Measurements from ENCODE around the gene RPS6KA3.

Gene RPS6KA3

DNA sequence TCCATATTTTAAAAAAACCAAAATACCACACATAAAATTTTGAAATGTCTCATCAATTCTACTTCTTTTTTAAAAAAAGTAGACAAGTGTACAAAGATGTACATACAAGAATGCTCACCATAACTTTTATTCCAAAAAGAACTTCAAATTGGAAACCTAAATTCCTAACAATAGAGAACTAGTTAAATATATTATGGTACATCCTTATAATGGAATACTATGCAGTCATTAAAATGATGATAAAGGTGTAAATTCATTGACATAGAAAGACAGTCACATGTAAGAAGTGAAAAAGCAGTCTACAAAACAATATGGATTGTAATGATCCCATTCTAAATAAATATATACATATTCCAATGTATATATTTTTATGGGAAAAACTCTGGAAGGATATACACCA is 31.0 kb downstream of the RPS6KA3 start:
- H3K4me3 ChIP-seq (ENCODE audit: low read depth, low read length), result no peak overlapping the region
- DNase-seq (ENCODE audit: low read depth), result no peak
- TF ChIP-seq, protein P1, sequence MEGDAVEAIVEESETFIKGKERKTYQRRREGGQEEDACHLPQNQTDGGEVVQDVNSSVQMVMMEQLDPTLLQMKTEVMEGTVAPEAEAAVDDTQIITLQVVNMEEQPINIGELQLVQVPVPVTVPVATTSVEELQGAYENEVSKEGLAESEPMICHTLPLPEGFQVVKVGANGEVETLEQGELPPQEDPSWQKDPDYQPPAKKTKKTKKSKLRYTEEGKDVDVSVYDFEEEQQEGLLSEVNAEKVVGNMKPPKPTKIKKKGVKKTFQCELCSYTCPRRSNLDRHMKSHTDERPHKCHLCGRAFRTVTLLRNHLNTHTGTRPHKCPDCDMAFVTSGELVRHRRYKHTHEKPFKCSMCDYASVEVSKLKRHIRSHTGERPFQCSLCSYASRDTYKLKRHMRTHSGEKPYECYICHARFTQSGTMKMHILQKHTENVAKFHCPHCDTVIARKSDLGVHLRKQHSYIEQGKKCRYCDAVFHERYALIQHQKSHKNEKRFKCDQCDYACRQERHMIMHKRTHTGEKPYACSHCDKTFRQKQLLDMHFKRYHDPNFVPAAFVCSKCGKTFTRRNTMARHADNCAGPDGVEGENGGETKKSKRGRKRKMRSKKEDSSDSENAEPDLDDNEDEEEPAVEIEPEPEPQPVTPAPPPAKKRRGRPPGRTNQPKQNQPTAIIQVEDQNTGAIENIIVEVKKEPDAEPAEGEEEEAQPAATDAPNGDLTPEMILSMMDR (conservative IDR thresholded peaks at IDR 0.05; ENCODE audit: low read depth, low read length), result no peak

DNA sequence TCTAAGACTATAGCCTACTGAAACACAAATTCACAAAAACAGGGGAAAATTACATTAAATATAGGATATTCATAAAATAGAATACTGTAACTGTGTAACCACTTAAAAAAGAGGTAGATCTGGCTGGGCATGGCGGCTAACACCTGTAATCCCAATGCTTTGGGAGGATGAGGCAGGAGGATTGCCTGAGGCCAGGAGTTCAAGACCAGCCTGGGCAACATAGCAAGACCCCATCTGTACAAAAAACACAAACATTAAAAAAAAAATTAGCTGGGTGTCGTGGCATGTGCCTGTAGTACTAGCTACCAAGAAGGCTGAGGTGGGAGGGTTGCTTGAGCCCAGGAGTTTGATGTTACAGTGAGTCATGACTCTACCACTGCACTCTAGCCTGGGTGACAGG is 33.4 kb downstream of the RPS6KA3 start:
- no peak for DNase-seq (ENCODE audit: low read depth)
- TF ChIP-seq, protein P1 (conservative IDR thresholded peaks at IDR 0.05; ENCODE audit: low read depth, low read length), result no peak
- H3K4me3 ChIP-seq (ENCODE audit: low read depth, low read length), result no peak overlapping the region

DNA sequence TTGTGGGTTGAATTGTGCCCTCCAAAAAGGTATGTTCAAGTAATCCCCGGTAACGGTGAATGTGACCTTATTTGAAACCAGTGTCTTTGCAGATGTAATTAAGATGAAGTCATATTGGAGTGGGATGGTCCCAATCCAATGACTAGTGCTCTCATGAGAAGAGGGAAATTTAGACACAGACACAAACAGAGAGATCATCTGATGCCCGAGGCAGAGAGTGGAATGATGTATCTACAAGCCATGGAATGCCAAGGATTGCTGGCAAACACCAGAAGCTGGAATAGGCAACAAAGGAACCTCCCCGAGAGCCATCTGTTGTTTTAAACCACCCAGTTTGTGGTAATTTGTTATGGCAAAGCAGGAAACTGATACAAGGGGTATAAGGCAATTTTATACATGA is 35.1 kb downstream of the RPS6KA3 start:
- TF ChIP-seq, protein P1 (conservative IDR thresholded peaks at IDR 0.05; ENCODE audit: low read depth, low read length), result no peak
- no peak for DNase-seq (ENCODE audit: low read depth)
- H3K4me3 ChIP-seq (ENCODE audit: low read depth, low read length), result no peak overlapping the region

DNA sequence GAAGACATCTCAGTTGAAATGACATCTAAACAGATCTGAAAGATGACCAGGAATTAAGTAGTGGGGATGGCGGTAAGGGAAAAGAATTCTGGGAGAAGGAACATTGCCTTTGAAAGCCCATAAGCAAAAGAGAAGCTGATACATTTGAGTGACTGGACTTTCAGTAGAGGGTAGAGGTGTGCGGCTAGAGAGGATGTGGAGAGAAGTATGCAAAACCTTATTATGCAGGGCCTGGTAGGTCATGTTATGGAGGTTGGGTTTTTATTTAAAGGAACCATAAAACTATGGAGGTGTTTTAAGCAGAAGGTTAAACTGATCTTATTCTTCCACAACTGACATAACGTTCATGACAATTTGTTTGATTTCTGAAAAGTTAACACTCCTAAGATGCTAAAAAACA is 36.3 kb downstream of the RPS6KA3 start:
- no peak for DNase-seq (ENCODE audit: low read depth)
- TF ChIP-seq, protein P1 (conservative IDR thresholded peaks at IDR 0.05; ENCODE audit: low read depth, low read length), result no peak
- H3K4me3 ChIP-seq (ENCODE audit: low read depth, low read length), result no peak overlapping the region

DNA sequence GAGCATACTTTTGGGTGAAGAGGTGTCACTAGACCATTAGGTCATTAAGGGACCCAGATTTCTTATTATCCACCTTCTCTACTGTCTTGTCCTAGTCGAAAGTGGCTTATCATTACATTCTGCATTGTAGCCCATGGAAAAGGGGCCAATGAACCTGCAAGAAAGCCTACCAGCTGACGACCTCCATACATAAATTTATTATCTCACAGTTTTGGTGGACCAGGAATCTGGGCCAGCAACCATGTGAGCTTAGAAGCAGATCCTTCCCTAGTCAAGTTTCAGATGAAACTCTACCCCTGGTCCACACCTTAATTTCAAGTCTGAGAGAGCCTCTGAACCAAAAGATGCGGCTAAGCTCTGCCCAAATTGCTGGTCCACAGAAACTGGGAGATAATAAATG is 37.6 kb downstream of the RPS6KA3 start:
- no peak for DNase-seq (ENCODE audit: low read depth)
- TF ChIP-seq, protein P1 (conservative IDR thresholded peaks at IDR 0.05; ENCODE audit: low read depth, low read length), result no peak

DNA sequence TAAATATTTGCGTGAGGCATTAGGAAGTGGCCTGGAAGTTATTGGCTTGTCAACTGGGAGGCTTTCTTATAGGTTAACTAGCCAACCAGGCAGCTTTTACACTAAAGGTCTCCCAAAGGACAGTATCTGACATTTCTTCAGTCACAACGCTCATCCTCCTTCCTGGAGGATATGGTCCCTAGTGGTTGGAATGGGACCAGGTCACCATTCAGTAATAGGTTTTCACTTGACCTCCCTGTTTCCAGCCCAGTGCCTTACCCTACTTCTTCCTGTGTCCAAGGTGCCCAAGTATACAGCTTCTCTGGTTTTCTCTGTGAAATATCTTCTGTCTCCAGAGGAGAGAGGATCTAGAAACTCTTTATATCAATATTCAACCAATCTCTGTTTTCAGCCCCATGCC is 38.5 kb downstream of the RPS6KA3 start:
- DNase-seq (ENCODE audit: low read depth), result no peak
- no peak overlapping the region for H3K4me3 ChIP-seq (ENCODE audit: low read depth, low read length)
- TF ChIP-seq, protein P1 (conservative IDR thresholded peaks at IDR 0.05; ENCODE audit: low read depth, low read length), result no peak

More for the DNA sequence above, 37.6 kb downstream of the RPS6KA3 start:
- no peak overlapping the region for H3K4me3 ChIP-seq (ENCODE audit: low read depth, low read length)

DNA sequence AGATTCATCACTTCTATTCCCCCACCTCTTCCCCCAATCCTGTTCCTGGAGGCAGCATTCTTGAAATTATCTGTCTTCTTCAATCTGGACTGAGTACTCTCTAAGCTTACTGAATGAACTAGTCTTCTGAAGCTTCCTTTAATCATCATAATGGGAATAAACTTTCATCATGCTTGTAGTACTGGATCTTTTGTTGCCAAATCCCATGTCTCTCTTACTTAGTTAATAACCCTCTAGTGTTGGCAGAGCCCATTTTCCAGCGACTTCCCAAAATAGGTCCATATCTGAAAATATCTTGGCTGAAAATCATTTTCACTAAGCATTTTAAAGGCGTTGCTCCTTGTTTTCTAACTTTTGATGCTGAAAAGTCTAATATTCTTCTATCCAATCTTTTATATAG is 39.6 kb downstream of the RPS6KA3 start:
- DNase-seq (ENCODE audit: low read depth), result no peak
- no peak overlapping the region for H3K4me3 ChIP-seq (ENCODE audit: low read depth, low read length)
- TF ChIP-seq, protein P1 (conservative IDR thresholded peaks at IDR 0.05; ENCODE audit: low read depth, low read length), result no peak
